H9 (cell line): ENCODE data around the gene RNGTT. TPM values are rescaled to one million over a fixed set of nuclear protein-coding genes. Genes with fewer than 3 reads are reported as not detected.

Experiments
- DNase-seq: peaks from one replicate; pipeline ENCODE4 v3.0.0-alpha.2; 2017
- H2AFZ ChIP-seq: one replicate; pipeline ENCODE4 v1.6.1; 2013; ENCODE audit warnings: mild to moderate bottlenecking, low read length, control low read depth, moderate library complexity
- H2AK5ac ChIP-seq: 2 replicates; pipeline ENCODE4 v1.6.1; 2013; ENCODE audit warnings: low read length, control low read depth, mixed read lengths; ENCODE audit not compliant: insufficient read length
- H2BK120ac ChIP-seq: one replicate; pipeline ENCODE4 v1.6.1; 2013; ENCODE audit warnings: low read depth, mild to moderate bottlenecking, low read length, control low read depth, inconsistent platforms; ENCODE audit not compliant: poor library complexity, severe bottlenecking
- H2BK12ac ChIP-seq: 2 replicates; pipeline ENCODE4 v1.6.1; 2013; ENCODE audit warnings: low read length, control low read depth, mixed read lengths, low read depth; ENCODE audit not compliant: insufficient read length
- H2BK15ac ChIP-seq: 2 replicates; pipeline ENCODE4 v1.6.1; 2013; ENCODE audit warnings: low read depth, low read length, control low read depth
- H2BK20ac ChIP-seq: one replicate; pipeline ENCODE4 v1.6.1; 2013; ENCODE audit warnings: low read depth, mild to moderate bottlenecking, low read length, control low read depth, inconsistent platforms; ENCODE audit not compliant: poor library complexity, severe bottlenecking
- H2BK5ac ChIP-seq: 2 replicates; pipeline ENCODE4 v1.6.1; 2013; ENCODE audit warnings: low read length, control low read depth, mixed read lengths; ENCODE audit not compliant: insufficient read length
- H3K14ac ChIP-seq: 2 replicates; pipeline ENCODE4 v1.6.1; 2013; ENCODE audit warnings: low read length, control low read depth; ENCODE audit not compliant: insufficient read depth
- H3K18ac ChIP-seq: 2 replicates; pipeline ENCODE4 v1.6.1; 2013; ENCODE audit warnings: low read depth, mild to moderate bottlenecking, mixed read lengths, low read length, control low read depth; ENCODE audit not compliant: insufficient read length
- H3K23ac ChIP-seq: 2 replicates; pipeline ENCODE4 v1.6.1; 2013; ENCODE audit warnings: low read length, control low read depth, mixed read lengths, low read depth; ENCODE audit not compliant: insufficient read length
- H3K23me2 ChIP-seq: 2 replicates; pipeline ENCODE4 v1.6.1; 2013; ENCODE audit warnings: low read depth, mild to moderate bottlenecking, mixed read lengths, low read length, control low read depth; ENCODE audit not compliant: insufficient read length, poor library complexity, severe bottlenecking
- H3K27ac ChIP-seq: 2 replicates; pipeline ENCODE4 v1.5.1; 2013; ENCODE audit warnings: low read length, control low read depth, mixed read lengths, low read depth; ENCODE audit not compliant: insufficient read length
- H3K27me3 ChIP-seq: 2 replicates; pipeline ENCODE4 v1.6.1; 2013; ENCODE audit warnings: low read length, control low read depth, inconsistent platforms; ENCODE audit not compliant: insufficient read depth
- H3K4ac ChIP-seq: 2 replicates; pipeline ENCODE4 v1.6.1; 2013; ENCODE audit warnings: low read depth, mild to moderate bottlenecking, control low read depth, inconsistent platforms, low read length, moderate library complexity
- H3K4me1 ChIP-seq: 2 replicates; pipeline ENCODE4 v1.6.1; 2013; ENCODE audit warnings: low read length, control low read depth, inconsistent platforms; ENCODE audit not compliant: insufficient read depth
- H3K4me2 ChIP-seq: 2 replicates; pipeline ENCODE4 v1.6.1; 2013; ENCODE audit warnings: low read length, control low read depth, mixed read lengths; ENCODE audit not compliant: insufficient read length, insufficient read depth
- H3K56ac ChIP-seq: 2 replicates; pipeline ENCODE4 v1.6.1; 2013; ENCODE audit warnings: low read depth, mild to moderate bottlenecking, mixed read lengths, low read length, control low read depth; ENCODE audit not compliant: insufficient read length
- H3K79me1 ChIP-seq: 2 replicates; pipeline ENCODE4 v1.6.1; 2013; ENCODE audit warnings: low read depth, mild to moderate bottlenecking, moderate library complexity, low read length, control low read depth, inconsistent platforms; ENCODE audit not compliant: insufficient read depth, poor library complexity, severe bottlenecking
- H3K79me2 ChIP-seq: 2 replicates; pipeline ENCODE4 v1.6.1; 2013; ENCODE audit warnings: low read length, control low read depth, inconsistent platforms; ENCODE audit not compliant: insufficient read depth
- H3K9ac ChIP-seq: 2 replicates; pipeline ENCODE4 v1.6.1; 2013; ENCODE audit warnings: low read length, control low read depth, mixed read lengths; ENCODE audit not compliant: insufficient read length; ENCODE audit errors: extremely low read depth
- H3K9me3 ChIP-seq: one replicate; pipeline ENCODE4 v1.6.1; 2013; ENCODE audit warnings: low read depth, low read length, inconsistent platforms; ENCODE audit not compliant: control insufficient read depth
- H3T11ph ChIP-seq: one replicate; pipeline ENCODE4 v1.6.1; 2013; ENCODE audit warnings: mild to moderate bottlenecking, low read length, control low read depth, inconsistent platforms
- H4K20me1 ChIP-seq: one replicate; pipeline ENCODE4 v1.6.1; 2013; ENCODE audit not compliant: control insufficient read depth, insufficient read length, insufficient read depth
- H4K5ac ChIP-seq: 2 replicates; pipeline ENCODE4 v1.6.1; 2013; ENCODE audit warnings: low read depth, mild to moderate bottlenecking, mixed read lengths, low read length, control low read depth; ENCODE audit not compliant: insufficient read length
- H4K8ac ChIP-seq: replicated peaks from 2 replicates; pipeline ENCODE4 v1.6.1; 2013; ENCODE audit warnings: low read length, control low read depth, mixed read lengths, low read depth; ENCODE audit not compliant: insufficient read length
- H4K91ac ChIP-seq: 2 replicates; pipeline ENCODE4 v1.6.1; 2013; ENCODE audit warnings: low read depth, mild to moderate bottlenecking, moderate library complexity, mixed read lengths, low read length, control low read depth; ENCODE audit not compliant: insufficient read length
- H3K27ac Mint-ChIP-seq, 3 experiments: 2 replicates in 2 of 3; 3 replicates in 1 of 3; pipeline ENCODE4 v1.8.0; 2020 to 2021; ENCODE audit warnings: mixed read lengths in 3 of 3, mild to moderate bottlenecking in 1 of 3, moderate library complexity in 1 of 3
- H3K27me3 Mint-ChIP-seq: 2 replicates; pipeline ENCODE4 v1.8.0; 2021; ENCODE audit warnings: low read depth, mild to moderate bottlenecking, moderate library complexity, mixed read lengths
- H3K36me3 Mint-ChIP-seq, 3 experiments: 2 replicates in 2 of 3; 3 replicates in 1 of 3; pipeline ENCODE4 v1.8.0; 2020 to 2021; ENCODE audit warnings: low read depth in 3 of 3, mixed read lengths in 3 of 3; ENCODE audit not compliant: insufficient read depth in 1 of 3
- H3K4me1 Mint-ChIP-seq, 2 experiments: 2 replicates each; pipeline ENCODE4 v1.8.0; 2020; ENCODE audit warnings: mixed read lengths in 2 of 2
- H3K4me3 Mint-ChIP-seq, 2 experiments: 2 replicates in 1 of 2; 3 replicates in 1 of 2; pipeline ENCODE4 v1.8.0; 2020 to 2021; ENCODE audit warnings: mild to moderate bottlenecking in 2 of 2, mixed read lengths in 2 of 2, moderate library complexity in 1 of 2
- H3K9me3 Mint-ChIP-seq, 2 experiments: 2 replicates in 1 of 2; 3 replicates in 1 of 2; pipeline ENCODE4 v1.8.0; 2020; ENCODE audit warnings: mild to moderate bottlenecking in 2 of 2, mixed read lengths in 2 of 2, moderate library complexity in 1 of 2
- WGBS: extraction: QIAGEN DNeasy Blood & Tissue Kit; methylation state at CpG from one replicate; pipeline ENCODE4 v1.1.7; 2013; ENCODE audit warnings: missing lambda C conversion rate, low lambda C conversion rate, mixed read lengths; ENCODE audit not compliant: insufficient read length; ENCODE audit errors: extremely low coverage; 5-methylcytosine and 5-hydroxymethylcytosine counted together
- total RNA-seq: library from RNA; stranded (reverse); gene quantifications from 2 replicates; pipeline ENCODE4 v1.2.1, GENCODE V29; 2021
- TF ChIP-seq, protein P1 (sequence below): fragments of 200-600 bp; sonication (generic); conservative IDR thresholded peaks from 3 replicates; pipeline ENCODE4 v1.8.0; 2021; ENCODE audit warnings: antibody characterized with exemption, mild to moderate bottlenecking

RNGTT gene
- total RNA-seq, 1 experiment from 2014 or later: 20.5 TPM

DNA sequence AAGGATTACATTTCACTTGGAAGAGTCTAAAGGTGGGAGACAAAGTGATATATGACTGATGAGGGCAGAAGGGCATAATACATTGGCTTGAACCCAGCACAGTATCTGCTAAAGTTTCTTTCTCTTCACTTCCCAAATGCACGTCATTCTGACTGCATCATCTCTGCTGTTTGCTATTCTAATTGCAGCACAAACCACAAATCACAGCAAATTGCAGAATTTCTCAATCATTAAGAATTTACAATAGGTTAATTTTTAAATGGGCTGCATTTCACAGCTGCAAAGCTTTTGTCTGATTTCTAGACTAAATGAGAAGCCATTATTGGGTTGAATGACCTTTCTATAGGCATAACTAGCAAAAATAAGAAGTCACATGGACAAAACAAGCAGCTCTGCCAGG is 337.0 kb downstream of the RNGTT start:
- Mint-ChIP-seq H3K4me1 (peaks cover 15 to 19% of the 10 kb centered on the region in 2 experiments), H3K4me3 (no peak overlapping the region), H3K27me3 (no peaks in the 10 kb centered on the region), H3K9me3 (no peaks in the 10 kb centered on the region), H3K27ac (no peak overlapping the region), H3K36me3 (no peaks in the 10 kb centered on the region)
- Histone ChIP-seq H4K20me1 (no peaks in the 10 kb centered on the region), H3K79me1 (no peaks in the 10 kb centered on the region), H2BK15ac (no peak overlapping the region), H2AK5ac (no peak overlapping the region), H3K18ac (no peak overlapping the region), H2BK5ac (no peak overlapping the region), H3K4ac (no peak overlapping the region), H4K8ac (no peak overlapping the region), H3K9me3 (no peaks in the 10 kb centered on the region), H3K23me2 (no peaks in the 10 kb centered on the region), H3T11ph (no peak overlapping the region), H3K79me2 (no peaks in the 10 kb centered on the region), H3K23ac (no peak overlapping the region), H3K4me2 (no peak overlapping the region), H3K9ac (no peak overlapping the region), H2BK12ac (no peak overlapping the region), H2AFZ (no peak overlapping the region), H3K14ac (no peak overlapping the region), H3K4me1 (peaks cover 2% of the 10 kb centered on the region; the same call in 1 of the 2 replicates), H4K91ac (no peak overlapping the region), H2BK120ac (no peak overlapping the region), H4K5ac (no peak overlapping the region), H2BK20ac (no peak overlapping the region), H3K27ac (no peak overlapping the region), H3K27me3 (no peaks in the 10 kb centered on the region), H3K56ac (no peak overlapping the region)
- TF ChIP-seq, protein P1, sequence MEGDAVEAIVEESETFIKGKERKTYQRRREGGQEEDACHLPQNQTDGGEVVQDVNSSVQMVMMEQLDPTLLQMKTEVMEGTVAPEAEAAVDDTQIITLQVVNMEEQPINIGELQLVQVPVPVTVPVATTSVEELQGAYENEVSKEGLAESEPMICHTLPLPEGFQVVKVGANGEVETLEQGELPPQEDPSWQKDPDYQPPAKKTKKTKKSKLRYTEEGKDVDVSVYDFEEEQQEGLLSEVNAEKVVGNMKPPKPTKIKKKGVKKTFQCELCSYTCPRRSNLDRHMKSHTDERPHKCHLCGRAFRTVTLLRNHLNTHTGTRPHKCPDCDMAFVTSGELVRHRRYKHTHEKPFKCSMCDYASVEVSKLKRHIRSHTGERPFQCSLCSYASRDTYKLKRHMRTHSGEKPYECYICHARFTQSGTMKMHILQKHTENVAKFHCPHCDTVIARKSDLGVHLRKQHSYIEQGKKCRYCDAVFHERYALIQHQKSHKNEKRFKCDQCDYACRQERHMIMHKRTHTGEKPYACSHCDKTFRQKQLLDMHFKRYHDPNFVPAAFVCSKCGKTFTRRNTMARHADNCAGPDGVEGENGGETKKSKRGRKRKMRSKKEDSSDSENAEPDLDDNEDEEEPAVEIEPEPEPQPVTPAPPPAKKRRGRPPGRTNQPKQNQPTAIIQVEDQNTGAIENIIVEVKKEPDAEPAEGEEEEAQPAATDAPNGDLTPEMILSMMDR: no peak
- WGBS: no CpG with 5 or more reads among the region's 1 CpG
- DNase-seq: no peak
